ENCODE data around the gene CHGA. TPM values are rescaled to one million over a fixed set of nuclear protein-coding genes. Genes with fewer than 3 reads are reported as not detected.

CHGA gene
- total and polyA plus RNA-seq, 2 donors (not counting 1 experiment from before 2014, with no cell fraction given), result not detected

- intact Hi-C loops (cut with micrococcal nuclease), result no loop called here
- DNase-seq (no peak), ATAC-seq (ENCODE audit: low read depth) (no peak)
- Mint-ChIP-seq H3K27me3 (no peaks in the 10 kb centered on the region), H3K4me3 (no peak overlapping the region), H3K4me1 (peaks cover 3% of the 10 kb centered on the region), H3K9me3 (ENCODE audit: insufficient read depth) (peaks cover 22% of the 10 kb centered on the region), H3K27ac (no peak overlapping the region)
- Histone ChIP-seq H3K9me3 (ENCODE audit: control extremely low read depth in 1 of 3, control insufficient read depth in 2 of 3, insufficient read depth in 1 of 3, low read length in 2 of 3) (peaks cover 3 to 60% (median 33%) of the 10 kb centered on the region in 3 donors), H2AFZ (ENCODE audit: insufficient read depth, low read depth, low read length, poor library complexity, severe bottlenecking) (no peak overlapping the region), H3K27me3 (replicated peaks in 1 of 4; ENCODE audit: control extremely low read depth in 1 of 4, control insufficient read depth in 3 of 4, insufficient read depth in 4 of 4, low read length in 3 of 4) (no peaks in the 10 kb centered on the region), H3K9ac (ENCODE audit: low read length) (no peak overlapping the region), H3K4me3 (ENCODE audit: control extremely low read depth in 1 of 5, extremely low read depth in 1 of 5, insufficient read depth in 1 of 5, low read depth in 2 of 5, low read length in 4 of 5) (no peak overlapping the region), H3K4me2 (replicated peaks; ENCODE audit: low read depth, low read length, poor library complexity, severe bottlenecking) (no peak overlapping the region), H3K27ac (ENCODE audit: low read length in 2 of 2) (no peak overlapping the region), H3K36me3 (replicated peaks in 1 of 2; ENCODE audit: control extremely low read depth in 1 of 2, control insufficient read depth in 1 of 2, extremely low read depth in 1 of 2, insufficient read depth in 2 of 2, low read length in 1 of 2) (peaks cover 3 to 23% of the 10 kb centered on the region in 2 experiments), H3K4me1 (ENCODE audit: control insufficient read depth in 2 of 2, insufficient read depth in 2 of 2, low read length in 2 of 2) (no peaks in the 10 kb centered on the region), H4K20me1 (ENCODE audit: control insufficient read depth, insufficient read depth, low read length, poor library complexity, severe bottlenecking) (peaks cover 7% of the 10 kb centered on the region), H3K79me2 (ENCODE audit: control insufficient read depth, insufficient read depth, low read length) (peaks cover 21% of the 10 kb centered on the region)
- WGBS (ENCODE audit: insufficient coverage), result 98% methylated on average over 9 of the region's 9 CpGs
- CTCF ChIA-PET, result interaction anchor here (1.2 kb wide), 1 partner anchor 50 kb away, joined by 3 read pairs; no protein-coding TSS in a partner anchor
- no peak for TF ChIP-seq EZH2 (IDR thresholded peaks at IDR 0.05; ENCODE audit: borderline replicate concordance, insufficient read depth, low read depth, low read length, poor library complexity, severe bottlenecking)
- TF ChIP-seq CTCF (IDR thresholded peaks at IDR 0.05), result no peak
- POLR2A ChIA-PET, result no interaction called here
Measured at GRCh38 chr14:92973798-92974372, 50.9 kb downstream of the CHGA start.

DNA sequence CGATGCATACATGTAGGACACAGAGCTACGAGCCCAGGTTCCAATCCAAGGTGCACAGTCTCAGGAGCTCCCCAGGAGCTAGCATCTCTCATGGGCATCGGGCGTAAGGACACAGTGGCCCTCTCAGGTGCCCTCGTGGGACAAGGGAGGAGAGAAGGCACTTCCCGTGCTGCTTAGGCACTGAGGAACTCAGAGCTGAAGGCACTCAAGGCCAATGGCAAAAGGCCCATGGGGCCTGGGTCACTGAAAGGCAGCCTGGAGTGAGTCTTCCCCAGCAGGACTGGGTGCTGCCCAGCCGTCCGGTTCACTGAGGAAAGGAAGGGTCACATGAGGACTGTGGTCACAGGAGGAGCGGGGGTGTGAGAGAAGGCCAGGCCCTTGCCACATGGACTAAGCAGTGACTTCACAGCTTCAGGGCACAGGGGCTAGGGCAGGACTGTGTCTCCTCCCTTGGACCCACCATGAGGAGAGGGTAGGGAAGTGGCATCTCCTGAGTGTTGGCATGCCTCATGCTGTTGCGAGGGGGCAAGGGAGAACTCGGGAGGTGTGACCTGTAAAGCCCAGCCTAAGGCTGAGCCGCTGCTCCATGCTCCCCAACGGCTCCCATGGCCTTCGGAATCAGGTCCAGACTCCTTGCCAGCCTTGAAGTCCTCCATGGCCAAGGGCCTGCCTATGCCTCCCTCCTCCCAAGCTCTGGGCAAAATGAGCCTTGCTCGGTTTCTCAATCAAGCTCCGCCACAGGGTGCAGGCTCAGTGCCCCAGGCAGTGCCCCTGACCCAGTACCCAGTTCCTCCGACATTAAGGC is 51.8 kb downstream of the CHGA start:
- Histone ChIP-seq H2AFZ (ENCODE audit: insufficient read depth, low read depth, low read length, poor library complexity, severe bottlenecking) (no peak overlapping the region), H3K27me3 (replicated peaks in 1 of 4; ENCODE audit: control extremely low read depth in 1 of 4, control insufficient read depth in 3 of 4, insufficient read depth in 4 of 4, low read length in 3 of 4) (no peaks in the 10 kb centered on the region), H3K36me3 (replicated peaks in 1 of 2; ENCODE audit: control extremely low read depth in 1 of 2, control insufficient read depth in 1 of 2, extremely low read depth in 1 of 2, insufficient read depth in 2 of 2, low read length in 1 of 2) (peaks cover 3 to 23% of the 10 kb centered on the region in 2 experiments), H4K20me1 (ENCODE audit: control insufficient read depth, insufficient read depth, low read length, poor library complexity, severe bottlenecking) (peaks cover 7% of the 10 kb centered on the region), H3K9me3 (ENCODE audit: control extremely low read depth in 1 of 3, control insufficient read depth in 2 of 3, insufficient read depth in 1 of 3, low read length in 2 of 3) (peaks cover 3 to 60% (median 41%) of the 10 kb centered on the region in 3 donors), H3K9ac (ENCODE audit: low read length) (no peak overlapping the region), H3K79me2 (ENCODE audit: control insufficient read depth, insufficient read depth, low read length) (peaks cover 21% of the 10 kb centered on the region), H3K4me1 (ENCODE audit: control insufficient read depth in 2 of 2, insufficient read depth in 2 of 2, low read length in 2 of 2) (no peaks in the 10 kb centered on the region), H3K27ac (ENCODE audit: low read length in 2 of 2) (no peak overlapping the region), H3K4me2 (replicated peaks; ENCODE audit: low read depth, low read length, poor library complexity, severe bottlenecking) (no peak overlapping the region), H3K4me3 (ENCODE audit: control extremely low read depth in 1 of 5, extremely low read depth in 1 of 5, insufficient read depth in 1 of 5, low read depth in 2 of 5, low read length in 4 of 5) (no peak overlapping the region)
- DNase-seq, result no peak
- H3K27me3 Mint-ChIP-seq, result no peaks in the 10 kb centered on the region
- 96% methylated on average over 17 of the region's 17 CpGs for WGBS (ENCODE audit: insufficient coverage)
- no peak overlapping the region for H3K4me3 Mint-ChIP-seq
- no peak for ATAC-seq (ENCODE audit: low read depth)
- ChIA-PET POLR2A (no interaction called here), CTCF (interaction anchor here (1.2 kb wide), 1 partner anchor 49 kb away, joined by 3 read pairs; no protein-coding TSS in a partner anchor)
- TF ChIP-seq EZH2 (IDR thresholded peaks at IDR 0.05; ENCODE audit: borderline replicate concordance, insufficient read depth, low read depth, low read length, poor library complexity, severe bottlenecking) (no peak), CTCF (IDR thresholded peaks at IDR 0.05) (no peak)
- peaks cover 27% of the 10 kb centered on the region for H3K9me3 Mint-ChIP-seq (ENCODE audit: insufficient read depth)
- intact Hi-C loops (cut with micrococcal nuclease), result no loop called here
- H3K4me1 Mint-ChIP-seq, result peaks cover 10% of the 10 kb centered on the region
- no peak overlapping the region for H3K27ac Mint-ChIP-seq

Data from B cell (primary cell).